ENCODE measurements around the gene CDH5.

The CDH5 gene

DNA sequence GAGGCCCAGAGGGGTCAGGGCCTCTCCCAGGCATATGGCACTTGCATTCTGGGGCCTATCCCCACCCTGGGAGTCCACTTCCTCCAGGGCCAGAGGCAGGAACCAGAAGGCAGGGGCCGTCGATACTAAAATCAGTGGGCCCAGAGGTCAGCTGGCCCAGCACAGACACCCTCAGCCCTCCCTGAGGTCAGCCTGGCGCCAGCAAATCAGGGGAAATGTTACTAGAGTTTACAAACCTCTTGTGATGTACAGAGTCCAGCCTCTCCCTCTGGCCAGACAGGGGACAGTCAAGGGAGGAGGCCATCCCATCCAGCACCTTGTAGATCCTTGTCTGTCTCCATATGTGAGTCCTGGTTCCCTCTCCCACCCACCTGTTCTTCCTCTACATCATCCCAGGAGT, 10.8 kb downstream of the CDH5 start:
- no peak overlapping the region for H3K27ac ChIP-seq
- no peak for TF ChIP-seq ZFX (IDR thresholded peaks at IDR 0.05)
- TF ChIP-seq, protein P1, sequence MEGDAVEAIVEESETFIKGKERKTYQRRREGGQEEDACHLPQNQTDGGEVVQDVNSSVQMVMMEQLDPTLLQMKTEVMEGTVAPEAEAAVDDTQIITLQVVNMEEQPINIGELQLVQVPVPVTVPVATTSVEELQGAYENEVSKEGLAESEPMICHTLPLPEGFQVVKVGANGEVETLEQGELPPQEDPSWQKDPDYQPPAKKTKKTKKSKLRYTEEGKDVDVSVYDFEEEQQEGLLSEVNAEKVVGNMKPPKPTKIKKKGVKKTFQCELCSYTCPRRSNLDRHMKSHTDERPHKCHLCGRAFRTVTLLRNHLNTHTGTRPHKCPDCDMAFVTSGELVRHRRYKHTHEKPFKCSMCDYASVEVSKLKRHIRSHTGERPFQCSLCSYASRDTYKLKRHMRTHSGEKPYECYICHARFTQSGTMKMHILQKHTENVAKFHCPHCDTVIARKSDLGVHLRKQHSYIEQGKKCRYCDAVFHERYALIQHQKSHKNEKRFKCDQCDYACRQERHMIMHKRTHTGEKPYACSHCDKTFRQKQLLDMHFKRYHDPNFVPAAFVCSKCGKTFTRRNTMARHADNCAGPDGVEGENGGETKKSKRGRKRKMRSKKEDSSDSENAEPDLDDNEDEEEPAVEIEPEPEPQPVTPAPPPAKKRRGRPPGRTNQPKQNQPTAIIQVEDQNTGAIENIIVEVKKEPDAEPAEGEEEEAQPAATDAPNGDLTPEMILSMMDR (conservative IDR thresholded peaks at IDR 0.05): no peak

GRCh38 chr16:66378741-66379570, 12.5 kb downstream of the CDH5 start:
- no peak for TF ChIP-seq ZFX (IDR thresholded peaks at IDR 0.05)
- TF ChIP-seq, protein P1 (conservative IDR thresholded peaks at IDR 0.05): no peak
- H3K27ac ChIP-seq: no peak overlapping the region

GRCh38 chr16:66379571-66379941, 13.1 kb downstream of the CDH5 start:
- TF ChIP-seq, protein P1 (conservative IDR thresholded peaks at IDR 0.05): no peak
- TF ChIP-seq ZFX (IDR thresholded peaks at IDR 0.05): no peak
- H3K27ac ChIP-seq: no peak overlapping the region

- TF ChIP-seq, protein P1 (conservative IDR thresholded peaks at IDR 0.05): no peak
- no peak for TF ChIP-seq ZFX (IDR thresholded peaks at IDR 0.05)
Observed at GRCh38 chr16:66380421-66380820, 13.9 kb downstream of the CDH5 start.

DNA sequence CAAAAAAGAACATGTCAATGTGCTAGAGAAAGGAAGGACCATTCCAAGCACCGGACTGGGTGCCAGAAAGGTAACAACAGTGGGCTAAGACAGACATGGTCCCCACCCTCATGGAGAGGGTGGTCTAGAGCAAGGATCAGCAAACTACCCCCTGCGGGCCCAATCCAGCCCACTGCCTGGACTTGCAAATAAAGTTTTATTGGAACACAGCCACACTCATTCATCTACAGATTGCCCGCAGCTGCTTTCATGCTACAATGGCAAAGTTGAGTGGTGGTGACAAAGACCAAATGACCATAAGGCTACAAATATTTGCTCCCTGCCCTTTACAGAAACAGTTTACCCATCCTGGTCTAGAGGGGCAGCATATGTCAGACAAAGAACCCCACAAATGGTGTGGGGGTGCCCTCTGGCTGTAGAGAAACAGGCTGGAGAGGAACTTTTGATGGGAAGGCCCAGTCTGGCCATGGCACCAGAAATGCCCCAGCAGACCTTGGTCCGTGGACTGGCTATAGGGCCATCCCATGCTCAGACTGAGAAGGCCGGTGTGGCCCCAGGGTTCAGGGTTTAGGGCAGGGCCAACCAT, 15.2 kb downstream of the CDH5 start:
- H3K27ac ChIP-seq: no peak overlapping the region
- TF ChIP-seq, protein P1 (conservative IDR thresholded peaks at IDR 0.05): no peak
- no peak for TF ChIP-seq ZFX (IDR thresholded peaks at IDR 0.05)

More at GRCh38 chr16:66380421-66380820, 13.9 kb downstream of the CDH5 start:
- no peak overlapping the region for H3K27ac ChIP-seq

DNA sequence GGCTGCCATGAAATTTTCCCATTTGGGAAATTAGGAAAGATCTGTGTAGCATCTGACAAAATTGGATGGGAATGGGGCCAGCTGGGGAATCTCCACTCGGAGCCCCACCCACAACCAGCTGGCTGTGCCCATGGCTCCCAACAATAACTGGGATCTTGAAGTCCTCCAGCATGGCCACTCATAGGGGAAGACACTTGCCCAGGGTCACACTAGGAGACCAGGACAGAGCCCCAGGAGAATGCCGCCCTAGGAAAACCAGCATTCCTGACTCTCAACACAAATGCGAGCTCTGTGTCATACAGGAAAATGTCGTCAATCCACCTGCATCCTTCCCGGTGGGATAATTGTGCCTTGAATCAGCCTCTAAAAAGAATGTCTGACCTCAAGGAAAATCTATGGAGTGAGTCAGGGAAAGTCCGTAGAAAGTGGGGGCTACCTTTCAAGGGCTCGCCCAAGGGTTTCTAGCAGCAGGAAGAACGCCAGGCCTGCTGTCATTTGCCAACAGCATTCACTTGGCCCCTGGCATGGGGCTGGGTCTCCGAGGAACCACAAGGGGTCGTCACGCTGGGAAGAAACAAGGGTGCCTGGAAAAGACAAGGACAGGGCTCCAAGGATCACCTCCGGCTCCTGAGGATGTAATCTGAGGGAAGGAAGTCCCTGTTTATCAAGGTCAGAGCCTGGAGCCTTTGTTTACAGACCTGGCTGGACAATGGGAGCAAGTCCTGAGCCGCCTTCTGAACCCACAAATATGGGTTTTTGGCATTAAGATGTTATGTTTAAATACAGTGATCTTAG, 15.9 kb downstream of the CDH5 start:
- H3K27ac ChIP-seq: no peak overlapping the region; the same call in 1 of the 2 replicates
- TF ChIP-seq, protein P1 (conservative IDR thresholded peaks at IDR 0.05): no peak
- TF ChIP-seq ZFX (IDR thresholded peaks at IDR 0.05): no peak

- TF ChIP-seq, protein P1 (conservative IDR thresholded peaks at IDR 0.05): no peak
- TF ChIP-seq ZFX (IDR thresholded peaks at IDR 0.05): no peak
- H3K27ac ChIP-seq: no peak overlapping the region
Observed at GRCh38 chr16:66382966-66383299, 16.4 kb downstream of the CDH5 start.
